VCaP (cell line): ENCODE data around the gene KNDC1.

ENCODE experiments used
- H3K27ac ChIP-seq: fragments of 450-650 bp; 2 replicates; pipeline ENCODE4 v1.5.1; 2017
- CTCF ChIP-seq: fragments of 450-650 bp; conservative IDR thresholded peaks from 2 replicates; pipeline ENCODE4 v1.5.1; 2017; ENCODE audit warnings: mild to moderate bottlenecking, moderate library complexity

Gene KNDC1

GRCh38 chr10:133140417-133141143, 19.4 kb upstream of the KNDC1 start:
- no peak for TF ChIP-seq CTCF
- no peak overlapping the region for H3K27ac ChIP-seq

- no peak for TF ChIP-seq CTCF
Observed at GRCh38 chr10:133141144-133141957, 18.7 kb upstream of the KNDC1 start.

GRCh38 chr10:133141958-133142340, 18.1 kb upstream of the KNDC1 start:
- no peak for TF ChIP-seq CTCF
- H3K27ac ChIP-seq: no peak overlapping the region

More at GRCh38 chr10:133141144-133141957, 18.7 kb upstream of the KNDC1 start:
- no peak overlapping the region for H3K27ac ChIP-seq

GRCh38 chr10:133142523-133143199, 17.4 kb upstream of the KNDC1 start:
- H3K27ac ChIP-seq: no peak overlapping the region
- no peak for TF ChIP-seq CTCF

GRCh38 chr10:133143200-133143533, 16.9 kb upstream of the KNDC1 start:
- H3K27ac ChIP-seq: no peak overlapping the region
- TF ChIP-seq CTCF: no peak

GRCh38 chr10:133143546-133143945, 16.5 kb upstream of the KNDC1 start:
- no peak for TF ChIP-seq CTCF
- H3K27ac ChIP-seq: no peak overlapping the region

GRCh38 chr10:133144771-133145170, 15.2 kb upstream of the KNDC1 start:
- no peak for TF ChIP-seq CTCF
- no peak overlapping the region for H3K27ac ChIP-seq
